ENCODE measurements around the gene RSPH6A.

- no peak for TF ChIP-seq POLR2A (IDR thresholded peaks at IDR 0.05)
- TF ChIP-seq, protein P1, sequence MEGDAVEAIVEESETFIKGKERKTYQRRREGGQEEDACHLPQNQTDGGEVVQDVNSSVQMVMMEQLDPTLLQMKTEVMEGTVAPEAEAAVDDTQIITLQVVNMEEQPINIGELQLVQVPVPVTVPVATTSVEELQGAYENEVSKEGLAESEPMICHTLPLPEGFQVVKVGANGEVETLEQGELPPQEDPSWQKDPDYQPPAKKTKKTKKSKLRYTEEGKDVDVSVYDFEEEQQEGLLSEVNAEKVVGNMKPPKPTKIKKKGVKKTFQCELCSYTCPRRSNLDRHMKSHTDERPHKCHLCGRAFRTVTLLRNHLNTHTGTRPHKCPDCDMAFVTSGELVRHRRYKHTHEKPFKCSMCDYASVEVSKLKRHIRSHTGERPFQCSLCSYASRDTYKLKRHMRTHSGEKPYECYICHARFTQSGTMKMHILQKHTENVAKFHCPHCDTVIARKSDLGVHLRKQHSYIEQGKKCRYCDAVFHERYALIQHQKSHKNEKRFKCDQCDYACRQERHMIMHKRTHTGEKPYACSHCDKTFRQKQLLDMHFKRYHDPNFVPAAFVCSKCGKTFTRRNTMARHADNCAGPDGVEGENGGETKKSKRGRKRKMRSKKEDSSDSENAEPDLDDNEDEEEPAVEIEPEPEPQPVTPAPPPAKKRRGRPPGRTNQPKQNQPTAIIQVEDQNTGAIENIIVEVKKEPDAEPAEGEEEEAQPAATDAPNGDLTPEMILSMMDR (IDR thresholded peaks at IDR 0.05 in 8 of 11, conservative IDR thresholded peaks at IDR 0.05 in 3 of 11) = no peak
- no peak for TF ChIP-seq POLR2AphosphoS5 (IDR thresholded peaks at IDR 0.05)
Observed at GRCh38 chr19:45764945-45765701, 50.0 kb downstream of the RSPH6A start.

Data from spleen (tissue), 7 donors.